DOHH2 (cell line): ENCODE data around the gene IL31.

Experiments
- CTCF ChIP-seq: fragments of 200-600 bp; sonication (generic); IDR thresholded peaks from one replicate; pipeline ENCODE4 v1.5.1; 2014; ENCODE audit warnings: antibody characterized with exemption, mild to moderate bottlenecking, low read depth, low read length; ENCODE audit not compliant: poor library complexity, severe bottlenecking
- EZH2phosphoT487 ChIP-seq: fragments of 200-600 bp; sonication (generic); IDR thresholded peaks from 2 replicates; pipeline ENCODE4 v1.6.1; 2017; ENCODE audit warnings: borderline replicate concordance, mild to moderate bottlenecking, antibody characterized with exemption, low read length, moderate library complexity, mixed read lengths

DNA sequence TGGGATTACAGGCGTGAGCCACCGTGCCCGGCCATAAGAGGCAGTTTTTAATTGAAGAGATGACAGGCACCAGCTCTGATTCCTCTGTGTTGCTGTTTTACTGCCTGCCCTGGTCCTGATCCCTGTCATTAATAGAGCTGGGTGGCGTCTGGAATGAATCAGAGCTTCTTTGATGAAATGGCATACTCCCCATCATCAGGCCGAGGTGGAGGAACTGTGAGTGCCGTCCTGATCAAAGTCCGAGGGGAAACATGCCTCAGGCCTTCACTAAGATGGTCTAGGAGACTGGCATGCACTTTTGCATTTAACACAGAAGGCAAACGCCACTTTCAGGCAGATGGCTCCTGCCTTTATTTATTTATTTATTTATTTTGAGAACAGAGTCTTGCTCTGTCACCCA is 34.1 kb downstream of the IL31 start:
- TF ChIP-seq CTCF (no peak), EZH2phosphoT487 (no peak)
